GM21717 (cell line): ENCODE results near the gene GOSR1.
"Not testable (repeated sequence)": the region's sequence is repeated elsewhere in the genome, so short reads cannot be mapped to it uniquely, and the experiment has no call there.

ENCODE experiments used
- ATAC-seq: cut with Tn5 transposase; IDR thresholded peaks from one replicate; pipeline ENCODE4 v1.9.1; 2021; ENCODE audit warnings: mild to moderate bottlenecking, moderate library complexity; ENCODE audit not compliant: unreplicated experiment

Gene GOSR1

GRCh38 chr17:30477083-30477773, at the start of gene GOSR1:
GOSR1 (plus strand) TSS chr17:30477408; CDS start chr17:30477434, 26 bp downstream.
- ATAC-seq = peak; percentile 84

- ATAC-seq = no peak
These were observed 49.6 kb upstream of the GOSR1 start for GRCh38 chr17:30427611-30428010.

GRCh38 chr17:30429155-30429554, 48.1 kb upstream of the GOSR1 start:
- ATAC-seq = no peak

- ATAC-seq = no peak
These were observed 43.7 kb upstream of the GOSR1 start for GRCh38 chr17:30433514-30433913.

- ATAC-seq = no peak
These were observed 40.5 kb upstream of the GOSR1 start for GRCh38 chr17:30436729-30437128.

- ATAC-seq = no peak
These were observed 33.5 kb upstream of the GOSR1 start for GRCh38 chr17:30443721-30444120.

- not testable (repeated sequence) for ATAC-seq
These were observed 30.6 kb upstream of the GOSR1 start for GRCh38 chr17:30446640-30447039.

GRCh38 chr17:30449480-30449879, 27.7 kb upstream of the GOSR1 start:
- no peak for ATAC-seq

- no peak for ATAC-seq
These were observed 26.8 kb upstream of the GOSR1 start for GRCh38 chr17:30450125-30451027.

- ATAC-seq = no peak
These were observed 22.6 kb upstream of the GOSR1 start for GRCh38 chr17:30454635-30455034.

GRCh38 chr17:30458371-30458770, 18.8 kb upstream of the GOSR1 start:
- no peak for ATAC-seq

- not testable (repeated sequence) for ATAC-seq
These were observed 18.3 kb upstream of the GOSR1 start for GRCh38 chr17:30458797-30459413.

GRCh38 chr17:30468465-30468864, 8.7 kb upstream of the GOSR1 start:
- no peak for ATAC-seq

GRCh38 chr17:30472238-30472890, 4.8 kb upstream of the GOSR1 start:
- ATAC-seq = no peak

GRCh38 chr17:30475206-30475605, 2.0 kb upstream of the GOSR1 start:
- no peak for ATAC-seq

- no peak for ATAC-seq
These were observed 504 bp upstream of the GOSR1 start for GRCh38 chr17:30476726-30477082.

- ATAC-seq = peak; percentile 27
These were observed 537 bp downstream of the GOSR1 start for GRCh38 chr17:30477774-30478115.

GRCh38 chr17:30482555-30482954, 5.3 kb downstream of the GOSR1 start:
- ATAC-seq = no peak

GRCh38 chr17:30483159-30483558, 6.0 kb downstream of the GOSR1 start:
- no peak for ATAC-seq

GRCh38 chr17:30493780-30494179, 16.6 kb downstream of the GOSR1 start:
- no peak for ATAC-seq

- ATAC-seq = no peak
These were observed 18.4 kb downstream of the GOSR1 start for GRCh38 chr17:30495586-30495985.
